Neural cell (in vitro differentiated cells): ENCODE data around the gene IDI2. TPM values are rescaled to one million over a fixed set of nuclear protein-coding genes. Genes with fewer than 3 reads are reported as not detected.

Source experiments
- H2AFZ ChIP-seq: fragments of 200-600, 300-800 bp; sonication (generic), shearing (Covaris generic); 2 replicates; pipeline ENCODE4 v1.6.0; 2014; ENCODE audit warnings: low read depth, mild to moderate bottlenecking, antibody characterized with exemption, low read length, moderate library complexity
- H3F3A ChIP-seq: fragments of 200-600 bp; shearing (Covaris generic); 2 replicates; pipeline ENCODE4 v1.6.1; 2016; ENCODE audit warnings: mild to moderate bottlenecking, moderate library complexity, mixed read lengths, antibody characterized with exemption, low read length; ENCODE audit not compliant: insufficient read depth, poor library complexity, severe bottlenecking
- H3K27ac ChIP-seq: fragments of 200-600, 300-800 bp; sonication (generic), shearing (Covaris generic); 2 replicates; pipeline ENCODE4 v1.5.1; 2014; ENCODE audit warnings: mild to moderate bottlenecking, low read length, moderate library complexity
- H3K27me3 ChIP-seq: fragments of 300-800, 200-600 bp; sonication (generic), shearing (Covaris generic); 2 replicates; pipeline ENCODE4 v1.6.0; 2014; ENCODE audit warnings: mild to moderate bottlenecking, low read depth, low read length, moderate library complexity; ENCODE audit not compliant: insufficient read depth
- H3K36me3 ChIP-seq: fragments of 300-800, 200-600 bp; sonication (generic), shearing (Covaris generic); 2 replicates; pipeline ENCODE4 v1.5.1; 2014; ENCODE audit warnings: mild to moderate bottlenecking, antibody characterized with exemption, low read length, moderate library complexity; ENCODE audit not compliant: insufficient read depth
- H3K4me2 ChIP-seq: fragments of 300-800, 200-600 bp; sonication (generic), shearing (Covaris generic); 2 replicates; pipeline ENCODE4 v1.6.0; 2014; ENCODE audit warnings: mild to moderate bottlenecking, low read length
- H3K4me3 ChIP-seq: fragments of 300-800, 200-600 bp; sonication (generic), shearing (Covaris generic); 2 replicates; pipeline ENCODE4 v1.5.1; 2014; ENCODE audit warnings: mild to moderate bottlenecking, low read length, moderate library complexity
- H3K79me2 ChIP-seq: fragments of 200-600 bp; shearing (Covaris generic); replicated peaks from 2 replicates; pipeline ENCODE4 v1.6.0; 2014; ENCODE audit warnings: mild to moderate bottlenecking, low read length, moderate library complexity; ENCODE audit not compliant: insufficient read depth
- H3K9ac ChIP-seq: fragments of 300-800, 200-600 bp; sonication (generic), shearing (Covaris generic); 2 replicates; pipeline ENCODE4 v1.6.1; 2016; ENCODE audit warnings: mild to moderate bottlenecking, low read length, mixed read lengths
- H3K9me2 ChIP-seq: fragments of 200-600 bp; shearing (Covaris generic); 2 replicates; pipeline ENCODE4 v1.6.1; 2016; ENCODE audit warnings: mild to moderate bottlenecking, low read length, mixed read lengths; ENCODE audit not compliant: insufficient read depth
- H3K9me3 ChIP-seq: fragments of 200-600, 300-800 bp; sonication (generic), shearing (Covaris generic); 2 replicates; pipeline ENCODE4 v1.6.1; 2016; ENCODE audit warnings: mild to moderate bottlenecking, mixed run types, low read length, moderate library complexity, mixed read lengths
- H4K20me1 ChIP-seq: fragments of 200-600 bp; shearing (Covaris generic); 2 replicates; pipeline ENCODE4 v1.6.1; 2016; ENCODE audit warnings: mild to moderate bottlenecking, mixed run types; ENCODE audit not compliant: insufficient read depth
- EP300 ChIP-seq: fragments of 450-650 bp; conservative IDR thresholded peaks from 2 replicates; pipeline ENCODE4 v1.6.1; 2014; ENCODE audit warnings: antibody characterized with exemption, mild to moderate bottlenecking, moderate library complexity; ENCODE audit not compliant: poor library complexity, severe bottlenecking
- EZH2 ChIP-seq: fragments of 200-600, 300-800 bp; shearing (Covaris generic), sonication (generic); IDR thresholded peaks from 2 replicates; pipeline ENCODE4 v1.6.1; 2014; ENCODE audit warnings: antibody characterized with exemption, low read length, borderline replicate concordance, mild to moderate bottlenecking; ENCODE audit not compliant: insufficient read depth, poor library complexity, severe bottlenecking
- MXI1 ChIP-seq: fragments of 450-650 bp; conservative IDR thresholded peaks from 2 replicates; pipeline ENCODE4 v1.6.1; 2014; ENCODE audit warnings: antibody characterized with exemption, mild to moderate bottlenecking; ENCODE audit not compliant: poor library complexity, severe bottlenecking
- POLR2AphosphoS5 ChIP-seq: IDR thresholded peaks from 2 replicates; pipeline ENCODE4 v1.6.1; 2012
- RAD21 ChIP-seq: fragments of 450-650 bp; conservative IDR thresholded peaks from 2 replicates; pipeline ENCODE4 v1.6.1; 2014; ENCODE audit warnings: antibody characterized with exemption, mild to moderate bottlenecking, moderate library complexity
- REST ChIP-seq: IDR thresholded peaks from 2 replicates; pipeline ENCODE4 v1.6.1; 2012; ENCODE audit warnings: borderline replicate concordance
- SMC3 ChIP-seq: fragments of 450-650 bp; conservative IDR thresholded peaks from 2 replicates; pipeline ENCODE4 v1.6.1; 2014; ENCODE audit warnings: antibody characterized with exemption, mild to moderate bottlenecking, moderate library complexity; ENCODE audit not compliant: poor library complexity
- TAF1 ChIP-seq: IDR thresholded peaks from 2 replicates; pipeline ENCODE4 v1.6.1; 2012; ENCODE audit warnings: low read depth
- polyA plus RNA-seq: library from polyadenylated mRNA; depleted of rRNA; stranded (reverse); fragments of >200 nt; gene quantifications from 2 replicates; pipeline ENCODE4 v1.2.3, GENCODE V29; 2014
- TF ChIP-seq, protein P1 (sequence below): fragments of 450-650 bp; IDR thresholded peaks from 2 replicates; pipeline ENCODE4 v1.5.1; 2014; ENCODE audit warnings: antibody characterized with exemption, mild to moderate bottlenecking, moderate library complexity; ENCODE audit not compliant: poor library complexity, severe bottlenecking

IDI2 gene
- polyA plus RNA-seq, 1 donor from 2014 or later, result 0.24 TPM

DNA sequence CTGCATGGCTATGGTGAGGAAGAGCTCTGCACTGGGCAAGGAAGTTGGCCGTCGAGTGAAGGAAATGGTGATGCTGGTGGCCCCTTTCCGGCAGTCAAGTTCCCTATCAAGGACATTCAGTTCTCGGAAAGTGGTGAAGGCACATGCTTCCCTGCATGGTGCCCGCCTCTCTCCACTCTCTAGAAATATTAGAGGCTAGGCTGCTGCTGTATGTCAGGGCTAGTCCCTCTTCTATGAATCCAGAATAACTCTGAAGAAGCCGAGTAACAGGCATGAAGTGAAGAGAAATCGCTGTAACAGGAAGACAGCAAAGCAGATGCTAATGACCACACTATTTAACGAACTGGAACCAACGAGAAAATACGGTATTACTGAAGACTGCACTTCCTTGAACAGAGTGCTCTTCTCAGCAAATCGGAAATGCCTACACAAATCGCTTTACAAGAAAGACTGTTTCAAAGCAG lies 17.9 kb upstream of the IDI2 start:
- Histone ChIP-seq H3K4me3 (peak overlapping the region; percentile 60), H4K20me1 (peaks cover 20% of the 10 kb centered on the region), H3F3A (peaks cover 5% of the 10 kb centered on the region), H3K36me3 (peaks cover 6% of the 10 kb centered on the region), H3K9ac (no peak overlapping the region), H3K9me2 (no peaks in the 10 kb centered on the region), H3K79me2 (peaks cover 70% of the 10 kb centered on the region), H3K27ac (no peak overlapping the region), H3K4me2 (peak overlapping the region; percentile 65), H3K27me3 (no peaks in the 10 kb centered on the region), H2AFZ (no peak overlapping the region), H3K9me3 (no peaks in the 10 kb centered on the region)
- TF ChIP-seq RAD21, result no peak
- TF ChIP-seq EP300, result no peak
- no peak for TF ChIP-seq MXI1
- TF ChIP-seq EZH2, result no peak
- TF ChIP-seq POLR2AphosphoS5, result no peak
- TF ChIP-seq, protein P1, sequence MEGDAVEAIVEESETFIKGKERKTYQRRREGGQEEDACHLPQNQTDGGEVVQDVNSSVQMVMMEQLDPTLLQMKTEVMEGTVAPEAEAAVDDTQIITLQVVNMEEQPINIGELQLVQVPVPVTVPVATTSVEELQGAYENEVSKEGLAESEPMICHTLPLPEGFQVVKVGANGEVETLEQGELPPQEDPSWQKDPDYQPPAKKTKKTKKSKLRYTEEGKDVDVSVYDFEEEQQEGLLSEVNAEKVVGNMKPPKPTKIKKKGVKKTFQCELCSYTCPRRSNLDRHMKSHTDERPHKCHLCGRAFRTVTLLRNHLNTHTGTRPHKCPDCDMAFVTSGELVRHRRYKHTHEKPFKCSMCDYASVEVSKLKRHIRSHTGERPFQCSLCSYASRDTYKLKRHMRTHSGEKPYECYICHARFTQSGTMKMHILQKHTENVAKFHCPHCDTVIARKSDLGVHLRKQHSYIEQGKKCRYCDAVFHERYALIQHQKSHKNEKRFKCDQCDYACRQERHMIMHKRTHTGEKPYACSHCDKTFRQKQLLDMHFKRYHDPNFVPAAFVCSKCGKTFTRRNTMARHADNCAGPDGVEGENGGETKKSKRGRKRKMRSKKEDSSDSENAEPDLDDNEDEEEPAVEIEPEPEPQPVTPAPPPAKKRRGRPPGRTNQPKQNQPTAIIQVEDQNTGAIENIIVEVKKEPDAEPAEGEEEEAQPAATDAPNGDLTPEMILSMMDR, result no peak
- no peak for TF ChIP-seq REST
- TF ChIP-seq SMC3, result no peak
- no peak for TF ChIP-seq TAF1

DNA sequence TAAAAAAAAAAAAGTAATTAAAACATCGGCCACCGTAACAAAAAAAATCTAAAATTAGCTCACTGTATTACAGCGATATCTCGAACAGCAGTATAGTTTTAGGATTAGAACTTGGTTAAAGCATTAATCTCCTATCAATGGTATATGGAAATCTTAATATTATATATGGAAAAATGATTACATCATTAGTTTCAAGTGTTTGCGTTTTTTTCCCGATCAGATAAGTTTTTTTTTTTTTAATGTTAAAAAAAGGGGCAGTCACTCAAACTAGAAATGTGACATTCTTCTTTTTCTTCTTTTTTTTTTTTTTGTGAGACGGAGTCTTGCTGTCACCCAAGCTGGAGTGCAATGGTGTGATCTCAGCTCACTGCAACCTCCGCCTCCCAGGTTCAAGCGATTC lies 15.9 kb upstream of the IDI2 start:
- no peak overlapping the region for H3K4me2 ChIP-seq
- no peaks in the 10 kb centered on the region for H3K9me2 ChIP-seq
- no peak overlapping the region for H3K27ac ChIP-seq
- H4K20me1 ChIP-seq, result peaks cover 16% of the 10 kb centered on the region
- TF ChIP-seq EZH2 (no peak), REST (no peak), POLR2AphosphoS5 (no peak), TAF1 (no peak), EP300 (no peak)
- TF ChIP-seq, protein P1, result no peak
- peaks cover 59% of the 10 kb centered on the region for H3K79me2 ChIP-seq
- H3K36me3 ChIP-seq, result peaks cover 6% of the 10 kb centered on the region
- H3K9ac ChIP-seq, result no peak overlapping the region
- no peak overlapping the region for H2AFZ ChIP-seq
- H3F3A ChIP-seq, result peaks cover 3% of the 10 kb centered on the region
- H3K27me3 ChIP-seq, result no peaks in the 10 kb centered on the region
- H3K4me3 ChIP-seq, result no peak overlapping the region
- H3K9me3 ChIP-seq, result no peaks in the 10 kb centered on the region
